GM23338 (cell line): ENCODE data around the gene CLDN17. TPM values are rescaled to one million over a fixed set of nuclear protein-coding genes. Genes with fewer than 3 reads are reported as not detected.

Source experiments
- ATAC-seq: fragments of 200-7000 bp; cut with Tn5 transposase; 3 replicates; pipeline ENCODE4 v1.9.1; 2020
- DNase-seq: peaks from one replicate; pipeline ENCODE4 v3.0.0-alpha.2; 2015; ENCODE audit warnings: low spot score
- H2AFZ ChIP-seq: fragments of 200-600 bp; sonication (generic); 2 replicates; pipeline ENCODE4 v1.8.0; 2016; ENCODE audit warnings: antibody characterized with exemption, mild to moderate bottlenecking, moderate library complexity
- H3F3A ChIP-seq: fragments of 200-600 bp; sonication (generic); replicated peaks from 2 replicates; pipeline ENCODE4 v1.8.0; 2017; ENCODE audit warnings: antibody characterized with exemption, mixed run types, low read depth
- H3K27ac ChIP-seq: fragments of 200-600 bp; sonication (generic); 2 replicates; pipeline ENCODE4 v1.6.1; 2016; ENCODE audit warnings: low read depth
- H3K27me3 ChIP-seq: fragments of 200-600 bp; sonication (generic); 2 replicates; pipeline ENCODE4 v1.8.0; 2016; ENCODE audit warnings: mild to moderate bottlenecking, mixed run types, moderate library complexity; ENCODE audit not compliant: insufficient read depth
- H3K36me3 ChIP-seq: fragments of 200-600 bp; sonication (generic); 2 replicates; pipeline ENCODE4 v1.8.0; 2016; ENCODE audit warnings: mild to moderate bottlenecking; ENCODE audit not compliant: insufficient read depth
- H3K4me1 ChIP-seq: fragments of 200-600 bp; sonication (generic); 2 replicates; pipeline ENCODE4 v1.8.0; 2016; ENCODE audit warnings: mild to moderate bottlenecking, moderate library complexity; ENCODE audit not compliant: insufficient read depth
- H3K4me2 ChIP-seq: fragments of 200-600 bp; sonication (generic); 2 replicates; pipeline ENCODE4 v1.7.1; 2017; ENCODE audit warnings: mixed run types
- H3K4me3 ChIP-seq: fragments of 200-600 bp; sonication (generic); 2 replicates; pipeline ENCODE4 v1.6.1; 2016; ENCODE audit warnings: mixed run types
- H3K79me2 ChIP-seq: fragments of 200-600 bp; sonication (generic); replicated peaks from 2 replicates; pipeline ENCODE4 v1.8.0; 2017; ENCODE audit warnings: mild to moderate bottlenecking; ENCODE audit not compliant: insufficient read depth
- H3K9me2 ChIP-seq: fragments of 200-600 bp; sonication (generic); 2 replicates; pipeline ENCODE4 v1.8.0; 2017; ENCODE audit not compliant: insufficient read depth
- H4K20me1 ChIP-seq: fragments of 200-600 bp; sonication (generic); replicated peaks from 2 replicates; pipeline ENCODE4 v1.8.0; 2017; ENCODE audit warnings: mild to moderate bottlenecking; ENCODE audit not compliant: insufficient read depth
- H3K27ac Mint-ChIP-seq: 2 replicates; pipeline ENCODE4 v1.8.0; 2020; ENCODE audit warnings: inconsistent platforms, mild to moderate bottlenecking, moderate library complexity, mixed read lengths
- H3K27me3 Mint-ChIP-seq: 3 replicates; pipeline ENCODE4 v1.8.0; 2022; ENCODE audit warnings: low read depth, mild to moderate bottlenecking, moderate library complexity, mixed read lengths, inconsistent platforms; ENCODE audit not compliant: insufficient read depth, poor library complexity
- H3K36me3 Mint-ChIP-seq: 3 replicates; pipeline ENCODE4 v1.8.0; 2021; ENCODE audit warnings: low read depth, mild to moderate bottlenecking, inconsistent platforms, moderate library complexity, mixed read lengths
- H3K4me1 Mint-ChIP-seq: 3 replicates; pipeline ENCODE4 v1.8.0; 2020; ENCODE audit warnings: mild to moderate bottlenecking, inconsistent platforms, mixed read lengths
- H3K4me3 Mint-ChIP-seq: 3 replicates; pipeline ENCODE4 v1.8.0; 2021; ENCODE audit warnings: moderate library complexity, mild to moderate bottlenecking, inconsistent platforms, mixed read lengths
- H3K9me3 Mint-ChIP-seq: 3 replicates; pipeline ENCODE4 v1.8.0; 2020; ENCODE audit warnings: moderate library complexity, mild to moderate bottlenecking, inconsistent platforms, mixed read lengths
- EZH2 ChIP-seq: fragments of 200-600 bp; sonication (generic); IDR thresholded peaks from one replicate; pipeline ENCODE4 v1.8.0; 2017; ENCODE audit warnings: antibody characterized with exemption, mild to moderate bottlenecking, low read depth; ENCODE audit not compliant: unreplicated experiment
- NANOG ChIP-seq: IDR thresholded peaks from 2 replicates; pipeline ENCODE4 v1.6.1; 2016; ENCODE audit warnings: antibody characterized with exemption, borderline replicate concordance
- REST ChIP-seq: IDR thresholded peaks from one replicate; pipeline ENCODE4 v1.6.1; 2018; ENCODE audit warnings: antibody characterized with exemption; ENCODE audit not compliant: unreplicated experiment
- ZNF331 ChIP-seq: fragments of 250-450 bp; sonication (Bioruptor Pico); IDR thresholded peaks from 2 replicates; pipeline ENCODE4 v1.5.0; 2020; ENCODE audit warnings: low read depth, mild to moderate bottlenecking, moderate library complexity
- ZNF462 ChIP-seq: fragments of 250-450 bp; sonication (Bioruptor Pico); IDR thresholded peaks from 2 replicates; pipeline ENCODE4 v1.5.0; 2020; ENCODE audit warnings: mild to moderate bottlenecking, moderate library complexity
- polyA plus RNA-seq: library from polyadenylated mRNA; unstranded; fragments of >200 nt; fragmentation: Nextera tagmentation; extraction: Ambion mirVana; gene quantifications from 2 replicates; pipeline ENCODE4 v1.2.1, GENCODE V29; 2016
- total RNA-seq: library from RNA; depleted of rRNA; stranded (reverse); fragments of >200 nt; shearing (Covaris generic); gene quantifications from 2 replicates; pipeline ENCODE4 v1.2.3, GENCODE V29; 2014

CLDN17 gene
- total and polyA plus RNA-seq, 2 experiments from 2014 or later = not detected

GRCh38 chr21:30129246-30129645, 37.4 kb downstream of the CLDN17 start:
- Histone ChIP-seq H2AFZ (no peak overlapping the region), H3K27me3 (no peaks in the 10 kb centered on the region), H3K27ac (no peak overlapping the region), H3K9me2 (0 out of 2 replicates have a peak, but pooled peaks cover 3% of the 10 kb centered on the region), H3K79me2 (no peaks in the 10 kb centered on the region), H3F3A (no peaks in the 10 kb centered on the region), H3K36me3 (no peaks in the 10 kb centered on the region), H3K4me1 (no peaks in the 10 kb centered on the region), H3K4me3 (no peak overlapping the region), H4K20me1 (no peaks in the 10 kb centered on the region), H3K4me2 (no peak overlapping the region)
- Mint-ChIP-seq H3K36me3 (no peaks in the 10 kb centered on the region), H3K27me3 (peaks cover 4% of the 10 kb centered on the region), H3K27ac (no peak overlapping the region), H3K4me1 (no peaks in the 10 kb centered on the region; the same call in 2 of the 3 replicates), H3K9me3 (no peaks in the 10 kb centered on the region), H3K4me3 (no peak overlapping the region)
- no peak for TF ChIP-seq NANOG
- TF ChIP-seq ZNF331 (CRISPR knock-in tag) = no peak
- no peak for TF ChIP-seq EZH2
- TF ChIP-seq ZNF462 (CRISPR knock-in tag) = no peak
- TF ChIP-seq REST = no peak
- no peak for DNase-seq
- ATAC-seq = no peak
